H1 (cell line): ENCODE measurements around the gene ERICH2. TPM values are rescaled to one million over a fixed set of nuclear protein-coding genes. Genes with fewer than 3 reads are reported as not detected.

ENCODE experiments used
- HDAC2 ChIP-seq, 2 experiments: fragments of 300-600 bp in 1 of 2; sonication (generic) in 1 of 2; IDR thresholded peaks; 2 replicates each; pipeline ENCODE4 v1.6.1; 2011 to 2012; ENCODE audit warnings: low read depth in 2 of 2, low read length in 2 of 2, mild to moderate bottlenecking in 2 of 2, moderate library complexity in 2 of 2, borderline replicate concordance in 1 of 2, inconsistent platforms in 1 of 2
- KDM1A ChIP-seq: fragments of 200-600, 300-600 bp; sonication (generic); IDR thresholded peaks from 2 replicates; pipeline ENCODE4 v1.7.1; 2016; ENCODE audit warnings: mild to moderate bottlenecking, low read length, borderline replicate concordance
- KDM4A ChIP-seq: IDR thresholded peaks from one replicate; pipeline ENCODE4 v1.7.1; 2012; ENCODE audit warnings: low read depth, mild to moderate bottlenecking, moderate library complexity, low read length, inconsistent platforms; ENCODE audit not compliant: severe bottlenecking
- NRF1 ChIP-seq: IDR thresholded peaks from 2 replicates; pipeline ENCODE4 v1.6.1; 2011; ENCODE audit warnings: mild to moderate bottlenecking, low read depth, low read length, improper control_type of control experiment
- polyA plus RNA-seq, 7 experiments: library from polyadenylated mRNA; depleted of rRNA in 3 of 7; stranded (reverse) in 5 of 7; unstranded in 2 of 7; fragments of >200 nt in 5 of 7; fragments of 200-250 nt in 2 of 7; gene quantifications; 1 replicate in 5 of 7; 2 replicates in 1 of 7; 4 replicates in 1 of 7; pipeline versions ENCODE4 v1.2.1 to v1.2.3, GENCODE V29; 2011 to 2013; ENCODE audit warnings: missing spikeins in 2 of 7, mixed read lengths in 2 of 7
- total RNA-seq: library from RNA; stranded (reverse); fragmentation: NEBNext Ultra II Directional; extraction: Animal tissue kit (Norgen Biotek cat#: 25700); gene quantifications from 2 replicates; pipeline ENCODE4 v1.2.1, GENCODE V29; 2021

The ERICH2 gene
- total and polyA plus RNA-seq, 2 of the 8 experiments (the other 6 are each of a cell fraction or from before 2014, with no cell fraction given) = 0.20 to 2.1 TPM

DNA sequence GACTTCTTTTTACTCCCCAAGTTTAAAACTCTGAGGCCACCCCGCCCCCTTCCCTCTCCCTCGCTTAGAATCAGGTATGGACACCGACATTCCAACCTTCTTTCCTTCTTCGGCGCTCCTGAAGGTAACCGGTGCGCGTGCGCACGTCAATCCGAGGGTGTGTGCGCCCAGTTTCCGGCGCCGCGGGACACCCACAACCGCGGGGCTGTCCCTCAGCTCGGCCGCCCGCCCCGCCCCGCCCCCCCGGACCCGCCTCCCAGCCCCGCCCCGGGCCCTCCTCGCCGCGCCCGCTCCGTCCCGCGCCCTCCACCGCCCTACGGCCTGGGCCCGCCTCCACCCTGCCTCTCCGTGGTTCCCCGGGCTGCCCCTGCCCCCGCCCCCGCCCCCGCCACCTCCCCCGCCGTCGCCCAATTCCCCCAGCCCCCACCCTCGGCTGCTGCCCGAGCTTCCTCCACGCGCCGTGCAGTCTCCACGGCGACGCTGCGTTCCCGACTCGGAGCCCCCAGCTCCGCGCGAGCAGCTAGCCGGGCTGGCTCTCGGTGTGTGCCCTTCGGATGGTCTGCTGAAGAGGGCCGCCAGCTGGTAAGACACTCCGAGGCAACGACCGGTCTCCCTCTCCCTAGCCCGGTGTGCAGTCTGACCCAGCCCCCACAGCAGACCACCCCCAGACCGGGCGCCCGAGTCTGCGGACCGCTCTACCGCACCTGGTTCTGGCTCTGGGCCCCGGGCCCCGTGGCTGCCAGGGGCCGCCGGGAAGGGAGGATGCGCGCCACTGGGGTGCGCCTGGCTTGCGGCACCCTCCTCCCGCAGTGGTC lies 635 bp downstream of the ERICH2 start (continued):
- TF ChIP-seq NRF1 = peak; percentile 81
- TF ChIP-seq KDM4A = peak; percentile 85
- TF ChIP-seq HDAC2 (IDR thresholded peaks at IDR 0.05; ENCODE audit: borderline replicate concordance in 1 of 2, low read depth in 2 of 2, low read length in 2 of 2) = peak in 1 of 2 experiments; percentile 73; a peak in 1 of 4 replicates
- no peak for TF ChIP-seq KDM1A
